ENCODE results near the gene CARMIL3.

CARMIL3 gene

GRCh38 chr14:24069411-24069735, 17.6 kb downstream of the CARMIL3 start (continued):
- TF ChIP-seq PATZ1 (CRISPR knock-in tag; IDR thresholded peaks at IDR 0.05; ENCODE audit: borderline replicate concordance) = no peak
- TF ChIP-seq TOX (CRISPR knock-in tag; IDR thresholded peaks at IDR 0.05; ENCODE audit: borderline replicate concordance) = no peak
- no peak for TF ChIP-seq TCF4 (CRISPR knock-in tag; IDR thresholded peaks at IDR 0.05; ENCODE audit: borderline replicate concordance)

GRCh38 chr14:24070285-24071143, 18.7 kb downstream of the CARMIL3 start:
- ATAC-seq = no peak
- TF ChIP-seq SNAI2 (CRISPR knock-in tag; IDR thresholded peaks at IDR 0.05) = no peak
- no peak for TF ChIP-seq OSR1 (CRISPR knock-in tag; IDR thresholded peaks at IDR 0.05)
- TF ChIP-seq ZNF70 (CRISPR knock-in tag; IDR thresholded peaks at IDR 0.05) = no peak
- TF ChIP-seq ZFP30 (CRISPR knock-in tag; IDR thresholded peaks at IDR 0.05) = no peak
- no peak for TF ChIP-seq ZFP3 (CRISPR knock-in tag; IDR thresholded peaks at IDR 0.05)
- no peak for TF ChIP-seq BACH2 (CRISPR knock-in tag; IDR thresholded peaks at IDR 0.05; ENCODE audit: borderline replicate concordance)
- TF ChIP-seq POU6F1 (CRISPR knock-in tag; IDR thresholded peaks at IDR 0.05; ENCODE audit: borderline replicate concordance, low read depth) = no peak

GRCh38 chr14:24071144-24071697, 19.4 kb downstream of the CARMIL3 start, which contains the start of gene CPNE6:
TSS of gene CPNE6 (plus strand) at chr14:24071562. CDS start at chr14:24072937, 1,375 bp downstream.
- TF ChIP-seq POU6F1 (CRISPR knock-in tag; IDR thresholded peaks at IDR 0.05; ENCODE audit: borderline replicate concordance, low read depth) (no peak), ZC3H10 (CRISPR knock-in tag; IDR thresholded peaks at IDR 0.05) (no peak), GLIS3 (CRISPR knock-in tag; IDR thresholded peaks at IDR 0.05) (no peak), CSRNP3 (CRISPR knock-in tag; IDR thresholded peaks at IDR 0.05) (no peak)
- no peak for ATAC-seq

GRCh38 chr14:24071836-24072430, 20.1 kb downstream of the CARMIL3 start:
- ATAC-seq = no peak

GRCh38 chr14:24072436-24072835, 20.6 kb downstream of the CARMIL3 start:
- ATAC-seq = no peak
- no peak for TF ChIP-seq PPARA (CRISPR knock-in tag; IDR thresholded peaks at IDR 0.05; ENCODE audit: borderline replicate concordance)
- no peak for TF ChIP-seq ZFP3 (CRISPR knock-in tag; IDR thresholded peaks at IDR 0.05)
- TF ChIP-seq TCF4 (CRISPR knock-in tag; IDR thresholded peaks at IDR 0.05; ENCODE audit: borderline replicate concordance) = no peak
- no peak for TF ChIP-seq PATZ1 (CRISPR knock-in tag; IDR thresholded peaks at IDR 0.05; ENCODE audit: borderline replicate concordance)
- no peak for TF ChIP-seq ZNF565 (CRISPR knock-in tag; conservative IDR thresholded peaks at IDR 0.05; ENCODE audit: low read depth)
- TF ChIP-seq ZNF70 (CRISPR knock-in tag; IDR thresholded peaks at IDR 0.05) = no peak
- TF ChIP-seq ESRRG (CRISPR knock-in tag; IDR thresholded peaks at IDR 0.05) = no peak
- no peak for TF ChIP-seq BACH2 (CRISPR knock-in tag; IDR thresholded peaks at IDR 0.05; ENCODE audit: borderline replicate concordance)
- TF ChIP-seq ZFP30 (CRISPR knock-in tag; IDR thresholded peaks at IDR 0.05) = no peak
- TF ChIP-seq ZC3H10 (CRISPR knock-in tag; IDR thresholded peaks at IDR 0.05) = no peak
- TF ChIP-seq ARNTL (CRISPR knock-in tag; IDR thresholded peaks at IDR 0.05; ENCODE audit: borderline replicate concordance, low read depth) = no peak
- TF ChIP-seq POU6F1 (CRISPR knock-in tag; IDR thresholded peaks at IDR 0.05; ENCODE audit: borderline replicate concordance, low read depth) = no peak

More at GRCh38 chr14:24071836-24072430, 20.1 kb downstream of the CARMIL3 start:
- TF ChIP-seq ZC3H10 (CRISPR knock-in tag; IDR thresholded peaks at IDR 0.05) (no peak), ZNF565 (CRISPR knock-in tag; conservative IDR thresholded peaks at IDR 0.05; ENCODE audit: low read depth) (no peak), ISL1 (CRISPR knock-in tag; IDR thresholded peaks at IDR 0.05) (no peak), OSR1 (CRISPR knock-in tag; IDR thresholded peaks at IDR 0.05) (no peak), BACH2 (CRISPR knock-in tag; IDR thresholded peaks at IDR 0.05; ENCODE audit: borderline replicate concordance) (no peak)

Measured in SK-N-SH treated with all-trans-retinoic acid at 6 μM for 48 hours (cell line).